NB4 (cell line): ENCODE results near the gene MDFI.

Experiments
- CTCF ChIP-seq: IDR thresholded peaks from one replicate; pipeline ENCODE4 v1.5.1; 2012; ENCODE audit warnings: low read depth, low read length
- MYC ChIP-seq: IDR thresholded peaks from 2 replicates; pipeline ENCODE4 v1.6.1; 2011; ENCODE audit warnings: low read depth, low read length
- POLR2A ChIP-seq: IDR thresholded peaks from 2 replicates; pipeline ENCODE4 v1.6.1; 2011; ENCODE audit warnings: mild to moderate bottlenecking; ENCODE audit not compliant: insufficient read length; ENCODE audit errors: extremely low read depth

GRCh38 chr6:41636833-41637193 is 1.5 kb upstream of the MDFI start:
- TF ChIP-seq CTCF (no peak), POLR2A (no peak), MYC (no peak)
